ENCODE measurements around the gene RNF213.

GRCh38 chr17:80277751-80278671 is 17.4 kb downstream of the RNF213 start:
- TF ChIP-seq CTCF (conservative IDR thresholded peaks at IDR 0.05; ENCODE audit: low read depth, low read length), result no peak
- no peak for TF ChIP-seq EZH2phosphoT487 (IDR thresholded peaks at IDR 0.05; ENCODE audit: borderline replicate concordance, low read length)
